ENCODE measurements around the gene COL23A1.

DNA sequence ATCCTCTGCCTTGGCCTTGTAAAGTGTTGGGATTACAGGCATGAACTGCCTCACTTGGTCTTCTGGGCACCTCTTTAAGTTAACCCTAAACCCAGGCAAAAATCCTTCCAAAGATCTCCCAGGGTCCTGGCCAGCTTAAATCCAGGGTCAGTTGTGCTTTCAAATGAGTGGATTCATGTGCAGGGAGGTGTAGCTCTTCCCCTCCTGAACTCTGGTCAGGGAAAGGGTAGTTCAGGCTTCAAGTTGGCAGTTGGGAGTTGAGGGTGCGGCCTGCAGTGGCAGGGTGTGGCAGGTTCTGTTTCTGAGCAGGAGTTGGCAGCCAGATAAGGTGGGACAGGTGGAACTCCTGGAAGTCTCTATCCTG lies 382.3 kb downstream of the COL23A1 start:
- TF ChIP-seq, protein P1, sequence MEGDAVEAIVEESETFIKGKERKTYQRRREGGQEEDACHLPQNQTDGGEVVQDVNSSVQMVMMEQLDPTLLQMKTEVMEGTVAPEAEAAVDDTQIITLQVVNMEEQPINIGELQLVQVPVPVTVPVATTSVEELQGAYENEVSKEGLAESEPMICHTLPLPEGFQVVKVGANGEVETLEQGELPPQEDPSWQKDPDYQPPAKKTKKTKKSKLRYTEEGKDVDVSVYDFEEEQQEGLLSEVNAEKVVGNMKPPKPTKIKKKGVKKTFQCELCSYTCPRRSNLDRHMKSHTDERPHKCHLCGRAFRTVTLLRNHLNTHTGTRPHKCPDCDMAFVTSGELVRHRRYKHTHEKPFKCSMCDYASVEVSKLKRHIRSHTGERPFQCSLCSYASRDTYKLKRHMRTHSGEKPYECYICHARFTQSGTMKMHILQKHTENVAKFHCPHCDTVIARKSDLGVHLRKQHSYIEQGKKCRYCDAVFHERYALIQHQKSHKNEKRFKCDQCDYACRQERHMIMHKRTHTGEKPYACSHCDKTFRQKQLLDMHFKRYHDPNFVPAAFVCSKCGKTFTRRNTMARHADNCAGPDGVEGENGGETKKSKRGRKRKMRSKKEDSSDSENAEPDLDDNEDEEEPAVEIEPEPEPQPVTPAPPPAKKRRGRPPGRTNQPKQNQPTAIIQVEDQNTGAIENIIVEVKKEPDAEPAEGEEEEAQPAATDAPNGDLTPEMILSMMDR (IDR thresholded peaks at IDR 0.05), result no peak
- TF ChIP-seq POLR2A (IDR thresholded peaks at IDR 0.05; ENCODE audit: low read depth), result no peak
- TF ChIP-seq POLR2AphosphoS5 (IDR thresholded peaks at IDR 0.05), result no peak
